Measurements from ENCODE around the gene HPSE2.

- TF ChIP-seq CTCF (conservative IDR thresholded peaks at IDR 0.05) (no peak), EZH2 (IDR thresholded peaks at IDR 0.05; ENCODE audit: low read depth) (no peak)
Measured at GRCh38 chr10:98848361-98848760, 387.3 kb downstream of the HPSE2 start.

Measured in PC-9 (cell line).